Uterus (tissue), 2 donors: ENCODE measurements around the gene NTRK1.

ENCODE experiments used
- CTCF ChIP-seq, 4 experiments: fragments of 200-600 bp in 2 of 4; fragments of 450-650 bp in 2 of 4; sonication (generic) in 2 of 4; IDR thresholded peaks; one replicate each; pipeline ENCODE4 v1.5.1; 2016 to 2019; ENCODE audit warnings: antibody characterized with exemption in 4 of 4, mild to moderate bottlenecking in 2 of 4, moderate library complexity in 1 of 4
- POLR2A ChIP-seq, 2 donors: fragments of 450-650 bp; IDR thresholded peaks; one replicate each; pipeline ENCODE4 v1.6.1; 2016; ENCODE audit warnings: antibody characterized with exemption in 2 of 2, mild to moderate bottlenecking in 1 of 2, moderate library complexity in 1 of 2

- no peak for TF ChIP-seq CTCF (IDR thresholded peaks at IDR 0.05)
- no peak for TF ChIP-seq POLR2A (IDR thresholded peaks at IDR 0.05)
Measured at GRCh38 chr1:156852418-156852874, 8.2 kb upstream of the NTRK1 start.
